Ishikawa (cell line): Measurements from ENCODE around the gene DNMT3A.

ENCODE experiments used
- CEBPB ChIP-seq: IDR thresholded peaks from 2 replicates; pipeline ENCODE4 v1.6.1; 2012
- CREB1 ChIP-seq: IDR thresholded peaks from 2 replicates; pipeline ENCODE4 v1.6.1; 2012; ENCODE audit warnings: low read depth
- EGR1 ChIP-seq: IDR thresholded peaks from 2 replicates; pipeline ENCODE4 v1.6.1; 2012
- EP300 ChIP-seq: IDR thresholded peaks from 2 replicates; pipeline ENCODE4 v1.6.1; 2012; ENCODE audit warnings: borderline replicate concordance
- FOXM1 ChIP-seq: IDR thresholded peaks from 2 replicates; pipeline ENCODE4 v1.6.1; 2012; ENCODE audit warnings: low read depth, borderline replicate concordance
- NFIC ChIP-seq: IDR thresholded peaks from 2 replicates; pipeline ENCODE4 v1.6.1; 2012
- RAD21 ChIP-seq: IDR thresholded peaks from 2 replicates; pipeline ENCODE4 v1.6.1; 2012; ENCODE audit warnings: low read depth
- TAF1 ChIP-seq: IDR thresholded peaks from 2 replicates; pipeline ENCODE4 v1.6.1; 2012; ENCODE audit warnings: low read depth, mild to moderate bottlenecking
- TCF12 ChIP-seq: IDR thresholded peaks from 2 replicates; pipeline ENCODE4 v1.6.1; 2012; ENCODE audit warnings: low read depth
- TEAD4 ChIP-seq: IDR thresholded peaks from 2 replicates; pipeline ENCODE4 v1.6.1; 2012
- YY1 ChIP-seq: IDR thresholded peaks from 2 replicates; pipeline ENCODE4 v1.6.1; 2012; ENCODE audit warnings: low read depth
- ZBTB7A ChIP-seq: IDR thresholded peaks from 2 replicates; pipeline ENCODE4 v1.6.1; 2012; ENCODE audit warnings: low read depth
- TF ChIP-seq, protein P1 (sequence below): IDR thresholded peaks from 2 replicates; pipeline ENCODE4 v1.6.1; 2012
- TF ChIP-seq, protein P2 (sequence below): IDR thresholded peaks from 2 replicates; pipeline ENCODE4 v1.6.1; 2012
- TF ChIP-seq, protein P3 (sequence below): IDR thresholded peaks from 2 replicates; pipeline ENCODE4 v1.6.1; 2012; ENCODE audit warnings: low read depth, mild to moderate bottlenecking

DNMT3A gene

DNA sequence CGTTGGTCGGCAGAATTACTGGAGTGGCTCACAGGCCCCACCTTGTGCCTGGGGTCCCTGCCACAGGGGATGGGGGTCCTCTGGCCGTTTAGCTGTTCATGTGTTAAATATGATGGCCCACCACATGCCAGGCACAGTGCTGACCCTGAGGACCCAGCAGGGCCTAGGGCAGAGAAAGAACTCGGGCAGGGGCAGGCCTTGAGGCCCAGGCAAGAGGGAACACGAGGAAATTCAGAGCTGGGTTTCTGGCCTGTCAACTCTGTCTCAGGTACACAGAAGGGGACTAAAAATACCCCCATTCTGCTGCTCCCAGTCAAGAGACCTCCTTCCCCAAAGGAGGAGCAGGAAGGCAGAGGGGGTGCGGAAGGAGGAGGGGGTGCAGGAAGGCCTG, 66.2 kb downstream of the DNMT3A start:
- TF ChIP-seq, protein P1, sequence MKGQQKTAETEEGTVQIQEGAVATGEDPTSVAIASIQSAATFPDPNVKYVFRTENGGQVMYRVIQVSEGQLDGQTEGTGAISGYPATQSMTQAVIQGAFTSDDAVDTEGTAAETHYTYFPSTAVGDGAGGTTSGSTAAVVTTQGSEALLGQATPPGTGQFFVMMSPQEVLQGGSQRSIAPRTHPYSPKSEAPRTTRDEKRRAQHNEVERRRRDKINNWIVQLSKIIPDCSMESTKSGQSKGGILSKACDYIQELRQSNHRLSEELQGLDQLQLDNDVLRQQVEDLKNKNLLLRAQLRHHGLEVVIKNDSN, result no peak
- TF ChIP-seq RAD21 (no peak), CREB1 (no peak), ZBTB7A (no peak), YY1 (no peak), FOXM1 (no peak), TAF1 (no peak), TCF12 (no peak), EP300 (no peak), CEBPB (no peak), EGR1 (no peak), TEAD4 (no peak), NFIC (no peak)
- TF ChIP-seq, protein P2, sequence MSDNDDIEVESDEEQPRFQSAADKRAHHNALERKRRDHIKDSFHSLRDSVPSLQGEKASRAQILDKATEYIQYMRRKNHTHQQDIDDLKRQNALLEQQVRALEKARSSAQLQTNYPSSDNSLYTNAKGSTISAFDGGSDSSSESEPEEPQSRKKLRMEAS, result no peak
- TF ChIP-seq, protein P3, sequence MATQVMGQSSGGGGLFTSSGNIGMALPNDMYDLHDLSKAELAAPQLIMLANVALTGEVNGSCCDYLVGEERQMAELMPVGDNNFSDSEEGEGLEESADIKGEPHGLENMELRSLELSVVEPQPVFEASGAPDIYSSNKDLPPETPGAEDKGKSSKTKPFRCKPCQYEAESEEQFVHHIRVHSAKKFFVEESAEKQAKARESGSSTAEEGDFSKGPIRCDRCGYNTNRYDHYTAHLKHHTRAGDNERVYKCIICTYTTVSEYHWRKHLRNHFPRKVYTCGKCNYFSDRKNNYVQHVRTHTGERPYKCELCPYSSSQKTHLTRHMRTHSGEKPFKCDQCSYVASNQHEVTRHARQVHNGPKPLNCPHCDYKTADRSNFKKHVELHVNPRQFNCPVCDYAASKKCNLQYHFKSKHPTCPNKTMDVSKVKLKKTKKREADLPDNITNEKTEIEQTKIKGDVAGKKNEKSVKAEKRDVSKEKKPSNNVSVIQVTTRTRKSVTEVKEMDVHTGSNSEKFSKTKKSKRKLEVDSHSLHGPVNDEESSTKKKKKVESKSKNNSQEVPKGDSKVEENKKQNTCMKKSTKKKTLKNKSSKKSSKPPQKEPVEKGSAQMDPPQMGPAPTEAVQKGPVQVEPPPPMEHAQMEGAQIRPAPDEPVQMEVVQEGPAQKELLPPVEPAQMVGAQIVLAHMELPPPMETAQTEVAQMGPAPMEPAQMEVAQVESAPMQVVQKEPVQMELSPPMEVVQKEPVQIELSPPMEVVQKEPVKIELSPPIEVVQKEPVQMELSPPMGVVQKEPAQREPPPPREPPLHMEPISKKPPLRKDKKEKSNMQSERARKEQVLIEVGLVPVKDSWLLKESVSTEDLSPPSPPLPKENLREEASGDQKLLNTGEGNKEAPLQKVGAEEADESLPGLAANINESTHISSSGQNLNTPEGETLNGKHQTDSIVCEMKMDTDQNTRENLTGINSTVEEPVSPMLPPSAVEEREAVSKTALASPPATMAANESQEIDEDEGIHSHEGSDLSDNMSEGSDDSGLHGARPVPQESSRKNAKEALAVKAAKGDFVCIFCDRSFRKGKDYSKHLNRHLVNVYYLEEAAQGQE, result no peak

DNA sequence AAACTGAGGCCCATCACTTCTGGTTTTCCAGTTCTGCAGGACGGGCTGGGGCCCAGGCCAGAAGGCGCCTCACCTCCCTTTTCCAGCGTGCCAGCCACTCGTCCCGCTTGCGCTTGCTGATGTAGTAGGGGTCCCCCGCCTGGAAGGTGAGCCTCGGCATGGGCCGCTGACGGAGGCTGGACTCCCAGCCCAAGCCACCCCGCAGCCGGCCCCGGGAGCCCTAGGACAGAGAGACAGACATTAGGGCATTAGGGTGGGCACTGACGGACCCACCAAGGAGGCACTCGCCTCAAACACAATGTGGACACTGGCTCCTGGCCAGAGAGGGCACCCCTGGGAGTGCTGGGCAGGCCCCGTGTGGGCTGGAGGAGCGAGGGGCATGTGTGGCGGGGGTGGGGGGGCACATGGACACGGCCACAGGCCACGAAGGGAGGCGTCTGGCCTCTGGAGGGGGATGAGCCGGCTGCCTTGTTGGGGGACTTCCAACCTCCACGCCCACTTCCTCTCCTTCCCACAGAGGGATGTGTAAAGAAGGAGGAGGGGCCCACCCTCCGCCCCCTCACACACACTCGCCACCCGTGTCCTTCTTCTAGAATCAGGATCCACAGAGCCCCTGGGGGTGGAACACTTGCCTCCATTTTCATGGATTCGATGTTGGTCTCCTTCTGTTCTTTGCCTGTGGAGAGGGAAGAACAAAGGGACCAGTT, 66.7 kb downstream of the DNMT3A start:
- TF ChIP-seq ZBTB7A (no peak), NFIC (no peak), CREB1 (no peak), YY1 (no peak), CEBPB (no peak), TAF1 (no peak), EGR1 (no peak), FOXM1 (no peak), RAD21 (no peak), TEAD4 (no peak), TCF12 (no peak)
- TF ChIP-seq, protein P2, result no peak
- TF ChIP-seq, protein P1, result no peak
- TF ChIP-seq, protein P3, result no peak

DNA sequence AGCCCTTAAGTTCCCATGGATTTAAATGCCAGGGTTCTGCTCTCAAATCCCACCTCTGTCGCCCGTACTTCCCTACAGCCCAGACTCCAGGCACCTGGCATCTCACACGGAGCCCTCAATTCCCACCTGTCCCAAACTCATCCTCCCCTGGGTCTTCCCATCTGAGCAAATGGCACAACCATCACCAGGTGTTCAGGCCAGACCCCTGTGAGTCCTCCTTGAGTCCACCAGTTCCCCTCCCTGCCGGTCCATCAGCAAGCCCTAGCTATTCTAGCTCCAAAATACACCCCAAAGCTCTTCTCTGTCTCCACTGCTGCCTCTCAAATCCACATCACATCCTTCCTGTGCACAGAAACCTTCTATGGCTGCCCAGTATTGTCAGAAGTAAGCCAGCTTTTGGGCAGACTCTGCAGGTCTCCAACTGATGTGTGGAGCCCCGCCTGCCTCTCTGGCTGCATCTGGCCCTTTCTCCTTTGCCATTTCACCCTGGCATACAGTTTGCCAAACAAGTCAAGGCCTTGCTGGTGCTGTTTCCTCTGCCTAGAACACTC, 67.7 kb downstream of the DNMT3A start:
- TF ChIP-seq, protein P2, result no peak
- TF ChIP-seq, protein P1, result no peak
- no peak for TF ChIP-seq CREB1
- no peak for TF ChIP-seq TEAD4
- TF ChIP-seq FOXM1, result no peak
- TF ChIP-seq EGR1, result no peak
- no peak for TF ChIP-seq YY1
- TF ChIP-seq NFIC, result no peak

DNA sequence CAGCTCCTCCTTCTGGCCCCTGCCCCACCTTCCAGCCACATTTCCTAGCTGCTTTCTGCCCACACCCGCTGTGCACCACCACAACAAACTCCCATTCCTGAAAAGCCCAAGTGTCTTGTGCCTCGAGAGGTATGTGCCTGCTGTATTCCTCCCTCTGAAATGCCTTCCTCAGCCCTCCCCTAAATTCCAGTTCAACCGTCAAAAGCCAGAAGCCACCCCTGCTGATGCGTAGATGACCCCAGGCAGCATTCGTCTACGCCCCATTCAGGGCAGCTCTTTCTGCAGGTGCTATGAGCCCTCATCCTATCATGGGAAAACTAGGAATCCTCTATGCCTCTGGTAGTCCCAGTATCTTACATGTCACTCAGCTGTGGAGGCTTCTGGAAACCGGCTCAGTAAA, 71.7 kb downstream of the DNMT3A start:
- TF ChIP-seq, protein P3, result no peak
- TF ChIP-seq, protein P1, result no peak
- TF ChIP-seq EGR1, result no peak
- no peak for TF ChIP-seq ZBTB7A
- TF ChIP-seq, protein P2, result no peak
- TF ChIP-seq CREB1, result no peak
- TF ChIP-seq EP300, result no peak
- no peak for TF ChIP-seq TAF1
- no peak for TF ChIP-seq TCF12
- TF ChIP-seq NFIC, result no peak
- TF ChIP-seq YY1, result no peak
- no peak for TF ChIP-seq TEAD4
- TF ChIP-seq RAD21, result no peak
- TF ChIP-seq FOXM1, result no peak
- no peak for TF ChIP-seq CEBPB
